Endothelial cell of hepatic sinusoid (primary cell): Measurements from ENCODE around the gene RASSF4.
"Not testable (repeated sequence)": the region's sequence is repeated elsewhere in the genome, so short reads cannot be mapped to it uniquely, and the experiment has no call there.

Experiments used
- in situ Hi-C: cut with HindIII; loops from 2 replicates; pipeline ENCODE4 v1.10.0; 2017; ENCODE audit warnings: low sequenced_read_pairs

The RASSF4 gene

GRCh38 chr10:44998146-44998631, 38.6 kb downstream of the RASSF4 start:
- in situ Hi-C loops: loop anchor here (5.0 kb wide), 1 partner anchor 36 kb away; no protein-coding TSS in a partner anchor

GRCh38 chr10:45000138-45000751, 40.6 kb downstream of the RASSF4 start:
- in situ Hi-C loops: no loop called here

GRCh38 chr10:45000752-45001380, 41.3 kb downstream of the RASSF4 start, which contains the start of gene ZNF22:
ZNF22 (plus strand) TSS chr10:45000923; CDS start chr10:45003369, 2,446 bp downstream.
- in situ Hi-C loops: no loop called here

- in situ Hi-C loops: no loop called here
These were observed 42.0 kb downstream of the RASSF4 start for GRCh38 chr10:45001381-45002148.

GRCh38 chr10:45003432-45004000, 43.9 kb downstream of the RASSF4 start:
- in situ Hi-C loops: no loop called here

GRCh38 chr10:45004661-45005060, 45.1 kb downstream of the RASSF4 start:
- in situ Hi-C loops: no loop called here

GRCh38 chr10:45005284-45005683, 45.7 kb downstream of the RASSF4 start:
- in situ Hi-C loops: no loop called here

- in situ Hi-C loops: no loop called here
These were observed 46.9 kb downstream of the RASSF4 start for GRCh38 chr10:45006276-45007030.

GRCh38 chr10:45008524-45009161, 49.0 kb downstream of the RASSF4 start:
- in situ Hi-C loops: no loop called here

GRCh38 chr10:45014557-45014956, 55.0 kb downstream of the RASSF4 start:
- in situ Hi-C loops: not testable (repeated sequence)

- in situ Hi-C loops: no loop called here
These were observed 56.0 kb downstream of the RASSF4 start for GRCh38 chr10:45015590-45015989.

GRCh38 chr10:45023426-45023825, 63.8 kb downstream of the RASSF4 start:
- in situ Hi-C loops: no loop called here

- in situ Hi-C loops: no loop called here
These were observed 74.7 kb downstream of the RASSF4 start for GRCh38 chr10:45034301-45034700.

- in situ Hi-C loops: no loop called here
These were observed 76.1 kb downstream of the RASSF4 start for GRCh38 chr10:45035673-45036072.

GRCh38 chr10:45040921-45041542, 81.4 kb downstream of the RASSF4 start:
- in situ Hi-C loops: no loop called here

- in situ Hi-C loops: no loop called here
These were observed 84.7 kb downstream of the RASSF4 start for GRCh38 chr10:45044290-45044689.
